ENCODE results near the gene LDB2. TPM values are rescaled to one million over a fixed set of nuclear protein-coding genes. Genes with fewer than 3 reads are reported as not detected.
"Not testable (repeated sequence)": the region's sequence is repeated elsewhere in the genome, so short reads cannot be mapped to it uniquely, and the experiment has no call there.

LDB2 gene
- 57.1 and 69.8 TPM in 2 replicates for total RNA-seq

DNA sequence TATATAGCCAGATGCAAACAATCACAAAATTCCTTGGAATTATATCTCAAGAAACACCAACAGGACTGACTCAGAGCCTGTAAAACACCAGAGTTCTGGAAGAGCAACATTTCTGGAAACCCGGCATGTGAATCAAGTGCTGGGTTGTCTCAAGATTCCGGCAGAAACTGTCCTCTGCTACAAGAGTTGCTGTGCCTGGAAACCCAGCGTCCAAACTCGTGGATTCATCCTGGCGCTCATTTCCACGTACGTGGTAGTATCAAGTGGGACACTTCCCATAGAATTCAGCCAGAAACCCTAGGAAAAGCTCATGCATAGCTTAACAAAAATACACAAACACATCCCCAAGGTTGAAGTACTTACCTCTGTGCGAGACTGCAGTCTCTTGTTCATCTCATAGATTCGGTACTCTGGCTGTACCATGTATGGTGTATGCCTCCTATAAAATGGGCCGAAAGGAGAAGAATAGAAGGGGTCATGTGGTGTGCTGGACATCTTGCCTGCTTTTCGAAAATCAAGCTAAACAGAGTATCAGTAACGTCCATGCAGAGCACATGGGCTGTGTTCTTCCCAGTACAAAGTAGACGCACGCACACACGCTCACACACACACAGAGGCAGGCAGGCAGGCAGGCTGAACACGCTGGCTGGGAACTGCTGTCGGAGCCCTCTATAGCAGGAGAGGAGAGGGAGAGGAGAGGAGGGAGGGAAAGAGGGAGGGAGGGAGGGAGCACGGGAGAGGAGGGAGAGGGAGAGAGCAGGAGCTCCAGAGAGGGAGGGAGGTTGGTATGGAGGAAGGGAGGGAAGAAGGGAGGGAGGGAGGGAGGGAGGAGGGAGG, at the start of gene LDB2:
TSS of gene LDB2 (minus strand) at position 655 of the 837 bp plus-strand sequence.
- no peak for DNase-seq (ENCODE audit: extremely low read depth, low read depth, low spot score)

DNA sequence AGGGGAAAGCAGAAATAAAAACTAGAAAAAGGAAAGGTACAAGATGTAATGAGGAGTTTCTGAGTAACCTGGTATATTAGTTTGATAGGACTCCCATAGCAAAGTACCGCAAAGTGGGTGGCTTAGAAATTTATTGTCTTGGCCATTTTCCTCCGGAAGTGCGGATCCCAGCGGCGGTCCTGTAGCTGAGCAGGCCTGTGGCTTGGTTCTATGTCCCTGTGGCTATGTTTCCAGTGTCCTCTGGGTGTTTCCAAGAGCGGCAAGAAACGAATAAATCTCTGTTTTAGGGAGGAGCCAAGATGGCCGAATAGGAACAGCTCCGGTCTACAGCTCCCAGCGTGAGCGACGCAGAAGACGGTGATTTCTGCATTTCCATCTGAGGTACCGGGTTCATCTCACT, 44.0 kb upstream of the LDB2 start:
- no peak for DNase-seq (ENCODE audit: extremely low read depth, low read depth, low spot score)

DNA sequence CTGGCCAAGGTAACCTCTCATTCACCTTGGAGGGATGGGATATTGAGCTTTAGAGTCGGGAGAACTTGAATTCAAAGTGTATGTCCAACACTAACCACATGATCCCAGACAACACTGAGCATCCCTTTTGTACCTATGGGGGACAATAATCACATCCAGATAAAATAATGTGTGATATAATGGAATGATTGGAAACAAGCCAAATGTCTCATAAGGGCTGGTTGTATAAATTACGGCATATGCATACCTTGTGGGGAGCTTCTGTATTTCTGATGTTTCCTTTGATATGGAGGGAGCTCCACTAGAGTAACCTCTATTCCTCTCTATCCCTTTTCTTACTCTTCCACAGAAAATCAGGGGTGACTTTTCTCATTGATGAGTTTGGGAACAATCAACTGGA, 40.7 kb upstream of the LDB2 start:
- DNase-seq (ENCODE audit: extremely low read depth, low read depth, low spot score): no peak

DNA sequence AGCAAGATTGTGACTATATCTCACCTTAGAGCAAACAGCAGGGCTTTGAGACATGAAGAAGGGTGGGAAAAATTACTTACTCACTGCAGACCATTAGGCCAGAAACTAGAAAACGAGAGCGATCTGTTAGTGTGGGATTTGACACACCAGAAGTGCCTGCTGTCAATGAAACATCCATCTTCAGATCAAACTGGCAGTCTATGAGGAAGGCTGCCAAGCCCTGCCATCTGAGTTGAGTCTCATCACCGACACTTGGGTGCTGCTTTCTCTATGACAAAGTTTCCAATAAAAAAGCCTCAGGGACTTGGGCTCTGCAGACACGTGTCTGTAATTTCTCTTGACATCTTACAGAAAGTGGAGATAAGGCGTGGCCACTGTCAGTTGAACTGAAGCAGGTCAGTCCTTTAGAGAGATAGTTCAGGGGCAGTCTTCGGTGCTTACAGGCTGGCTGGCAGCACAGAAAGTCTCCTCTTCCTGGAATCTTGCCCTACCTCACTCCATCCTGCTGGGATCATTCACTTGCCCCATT, 40.1 kb upstream of the LDB2 start:
- DNase-seq (ENCODE audit: extremely low read depth, low read depth, low spot score): no peak

DNA sequence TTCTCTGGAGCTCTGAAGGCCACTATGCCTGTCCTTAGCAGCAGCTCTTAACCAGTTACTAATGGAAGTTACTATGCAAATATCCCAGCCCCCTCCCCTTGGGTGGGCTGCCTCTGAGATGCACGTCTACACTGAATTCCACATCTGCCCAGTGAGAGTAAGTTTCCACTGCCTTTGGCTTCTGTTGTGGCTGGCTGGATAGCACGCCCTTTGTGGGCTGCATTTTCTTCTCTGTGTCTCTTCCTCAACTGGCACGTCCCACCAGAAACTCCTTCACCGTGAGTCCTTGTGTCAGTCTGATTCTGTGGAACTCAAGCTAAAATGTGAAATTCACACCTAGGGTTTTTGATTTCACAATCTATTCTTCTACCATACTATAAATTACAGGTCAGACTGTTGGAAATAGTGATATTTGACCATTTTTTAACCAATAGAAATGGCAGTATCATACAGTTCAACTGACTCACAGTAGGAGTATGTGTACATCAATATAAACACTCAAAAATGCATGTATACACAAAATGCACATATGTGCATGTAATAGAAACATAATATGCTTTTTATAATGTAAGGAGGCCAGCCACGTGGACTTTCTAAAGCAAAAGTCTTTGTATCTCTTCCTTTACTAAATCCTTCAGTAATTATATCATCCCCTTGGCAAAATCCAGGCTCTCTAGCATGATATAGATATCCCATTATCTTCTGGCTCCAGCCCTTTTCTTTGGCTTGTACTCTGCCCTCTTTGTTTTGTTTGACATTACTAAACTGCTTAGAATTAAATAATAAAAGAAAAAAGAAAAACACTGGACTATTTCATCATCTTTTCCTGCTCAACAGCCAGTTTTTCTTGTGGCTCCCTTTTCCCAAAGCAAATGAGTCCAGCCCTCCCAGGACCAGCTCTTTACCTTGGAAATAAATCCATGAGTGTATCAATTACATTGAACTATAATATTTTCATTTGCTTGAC, 33.2 kb upstream of the LDB2 start:
- DNase-seq (ENCODE audit: extremely low read depth, low read depth, low spot score): no peak

- no peak for DNase-seq (ENCODE audit: extremely low read depth, low read depth, low spot score)
Observed at GRCh38 chr4:16926214-16926613, 27.8 kb upstream of the LDB2 start.

- not testable (repeated sequence) for DNase-seq (ENCODE audit: extremely low read depth, low read depth, low spot score)
Observed at GRCh38 chr4:16918716-16919115, 20.3 kb upstream of the LDB2 start.

DNA sequence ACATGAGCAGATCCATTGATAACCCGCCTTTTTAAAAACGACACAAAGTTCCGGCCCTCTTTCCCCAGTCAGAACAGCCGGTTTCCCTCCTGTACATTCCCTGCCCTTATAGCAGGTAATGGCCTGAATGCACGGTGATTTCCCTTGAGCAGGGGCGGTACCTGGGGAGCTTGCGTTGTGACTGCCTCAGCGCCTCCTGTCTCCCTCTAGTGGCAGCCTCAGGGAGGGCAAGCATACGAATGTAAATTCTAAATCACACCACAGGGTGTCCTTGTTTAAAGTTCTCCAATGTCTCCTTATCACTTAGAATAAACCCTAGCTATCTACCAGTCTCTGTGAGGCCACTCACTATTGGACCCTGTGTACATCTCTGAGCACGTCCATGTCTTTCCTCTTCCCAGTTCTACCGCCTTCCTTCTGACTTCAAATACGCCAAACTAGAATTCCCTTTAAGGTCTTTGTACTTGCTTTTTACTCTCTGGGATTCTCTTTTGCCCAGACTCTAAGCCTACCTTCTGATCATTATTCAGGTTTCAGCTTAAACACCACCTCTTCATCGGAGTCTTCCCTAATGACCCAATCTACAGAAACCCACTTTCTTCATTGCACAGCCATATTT, 18.4 kb upstream of the LDB2 start:
- DNase-seq (ENCODE audit: extremely low read depth, low read depth, low spot score): no peak

GRCh38 chr4:16916031-16916430, 17.6 kb upstream of the LDB2 start:
- no peak for DNase-seq (ENCODE audit: extremely low read depth, low read depth, low spot score)

DNA sequence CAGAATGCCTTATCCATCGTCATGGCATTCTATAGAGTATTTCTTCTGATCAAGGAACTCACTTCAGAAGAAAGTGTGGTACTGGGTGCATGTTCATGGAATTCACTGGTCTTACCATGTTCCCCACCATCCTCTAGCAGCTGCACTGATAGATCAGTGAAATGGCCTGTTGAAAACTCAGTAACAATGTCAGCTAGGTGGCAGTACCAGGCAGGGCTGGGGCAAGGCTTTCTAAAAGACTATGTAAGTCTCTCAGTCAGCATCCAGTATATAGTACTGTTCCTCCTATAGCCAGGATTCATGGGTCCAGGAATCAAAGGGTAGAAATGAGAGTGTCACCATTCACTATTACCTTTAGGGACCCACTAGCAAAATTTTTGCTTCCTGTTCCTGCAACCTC, 15.8 kb upstream of the LDB2 start:
- DNase-seq (ENCODE audit: extremely low read depth, low read depth, low spot score): no peak

GRCh38 chr4:16912896-16913295, 14.5 kb upstream of the LDB2 start:
- DNase-seq (ENCODE audit: extremely low read depth, low read depth, low spot score): no peak

- no peak for DNase-seq (ENCODE audit: extremely low read depth, low read depth, low spot score)
Observed at GRCh38 chr4:16909281-16909680, 10.8 kb upstream of the LDB2 start.

- no peak for DNase-seq (ENCODE audit: extremely low read depth, low read depth, low spot score)
Observed at GRCh38 chr4:16908377-16909021, 10.1 kb upstream of the LDB2 start.

DNA sequence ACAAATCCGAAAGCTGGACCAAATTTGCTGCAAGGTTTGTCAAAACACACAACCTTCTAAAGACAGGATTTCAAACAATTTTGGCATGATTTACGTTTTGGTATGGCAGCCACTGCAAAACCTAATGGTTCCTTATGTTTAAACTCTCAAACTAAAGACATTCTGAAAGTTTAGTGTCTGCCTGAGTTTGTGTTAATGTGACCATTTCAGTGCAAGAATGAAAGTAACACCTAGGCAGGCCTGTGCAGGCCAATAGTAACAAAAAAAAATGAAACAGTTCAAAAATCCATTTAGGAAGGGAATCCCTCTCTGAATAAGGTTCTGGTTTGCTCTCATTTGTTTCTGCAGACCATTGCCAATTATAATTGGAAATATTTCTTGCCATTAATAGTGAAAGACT, 1.9 kb upstream of the LDB2 start:
- no peak for DNase-seq (ENCODE audit: extremely low read depth, low read depth, low spot score)

DNA sequence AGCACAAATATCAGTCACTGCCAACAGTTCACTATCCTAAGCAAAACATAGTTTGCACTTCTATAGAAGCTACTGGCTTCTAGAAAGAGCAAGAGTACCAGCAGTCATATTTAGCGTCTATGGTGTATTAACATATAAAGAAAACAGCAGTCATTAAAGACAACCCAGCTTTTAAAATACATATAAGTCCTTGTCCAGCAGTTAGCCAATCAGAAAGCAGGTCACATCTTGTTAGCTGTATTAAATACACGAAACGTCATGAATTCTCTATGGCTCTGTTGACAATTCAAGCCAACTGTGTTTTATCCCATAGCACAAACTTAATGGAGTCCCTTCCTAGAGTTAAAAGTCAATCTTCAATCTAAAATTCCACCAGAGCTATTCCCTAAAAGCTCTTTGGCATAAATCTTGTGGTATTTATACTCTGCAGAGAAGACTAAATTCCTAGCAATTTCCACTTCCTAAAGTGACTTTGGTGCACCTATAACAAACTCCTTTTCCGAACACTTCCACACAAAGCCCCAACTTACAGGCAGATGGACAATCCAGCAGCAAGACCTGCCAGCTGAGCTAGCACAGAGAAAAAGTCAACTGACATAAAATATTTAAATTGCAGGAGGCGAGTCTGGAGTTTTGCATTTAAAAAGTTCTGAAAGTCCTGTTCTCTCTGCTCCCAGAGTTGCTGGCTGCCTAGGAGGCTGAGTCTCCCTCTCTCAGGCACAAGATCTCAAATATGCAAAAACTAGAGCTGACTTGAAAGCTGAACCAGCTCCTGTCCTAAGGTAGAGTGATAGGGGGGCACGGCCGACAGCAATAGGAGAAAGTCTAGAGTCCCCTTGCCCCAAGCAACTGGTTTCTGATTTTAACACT, 1.3 kb downstream of the LDB2 start:
- DNase-seq (ENCODE audit: extremely low read depth, low read depth, low spot score): no peak

GRCh38 chr4:16894406-16894805, 4.0 kb downstream of the LDB2 start:
- DNase-seq (ENCODE audit: extremely low read depth, low read depth, low spot score): no peak

DNA sequence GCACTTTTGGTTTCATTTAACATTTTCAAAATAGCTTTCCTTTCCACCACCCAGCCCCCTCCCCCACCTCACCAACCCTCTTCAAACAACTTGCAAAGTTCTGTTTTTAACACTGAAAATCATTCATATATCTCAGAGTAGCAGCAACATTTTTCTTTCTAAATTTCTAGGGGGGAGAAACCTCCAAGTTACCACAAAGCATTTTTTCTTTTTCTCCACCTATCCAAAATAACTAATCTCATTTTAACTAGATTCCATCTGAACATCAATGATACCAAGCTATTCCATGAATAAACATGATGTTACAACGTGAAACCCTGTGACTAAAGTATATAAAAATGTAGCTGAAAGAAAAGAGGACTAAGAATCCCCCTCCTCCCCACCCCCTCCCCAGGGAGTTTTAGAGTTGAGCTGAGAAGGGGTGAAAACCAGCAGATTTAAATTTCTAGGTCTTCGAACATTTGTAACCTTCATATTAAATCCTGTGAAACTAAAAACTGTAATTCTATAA, 5.2 kb downstream of the LDB2 start:
- DNase-seq (ENCODE audit: extremely low read depth, low read depth, low spot score): no peak

DNA sequence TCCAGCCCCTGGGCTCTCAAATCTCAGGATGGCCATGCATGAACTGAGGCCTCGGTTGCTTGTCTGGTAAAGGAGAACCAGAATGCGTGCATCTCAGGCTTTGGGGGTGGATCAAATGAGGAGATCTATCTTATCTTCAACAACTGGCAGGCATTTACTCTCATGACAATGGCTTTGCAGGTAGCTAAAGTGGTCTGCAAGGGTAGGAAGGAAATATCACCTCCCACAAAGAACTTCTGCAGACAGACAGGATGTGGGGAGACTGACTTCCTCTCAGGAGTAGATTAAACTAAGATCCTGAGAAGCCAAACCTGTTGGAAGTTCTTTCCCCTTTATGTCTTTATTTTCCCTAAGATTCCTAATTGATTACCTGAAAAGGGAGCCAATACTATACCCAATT, 7.8 kb downstream of the LDB2 start:
- DNase-seq (ENCODE audit: extremely low read depth, low read depth, low spot score): no peak

- no peak for DNase-seq (ENCODE audit: extremely low read depth, low read depth, low spot score)
Observed at GRCh38 chr4:16889945-16890344, 8.5 kb downstream of the LDB2 start.
